Activated T-helper 1 cell treated with Interleukin-2 at 50 U/mL for 16 hours (primary cell): ENCODE data around the gene PARVG.
A peak's percentile ranks its signal among the peaks of the same experiment; 100 is the strongest.

Experiments used
- DNase-seq: peaks from one replicate; pipeline ENCODE4 v3.0.0-alpha.2; 2020; ENCODE audit warnings: low read depth

Gene PARVG

DNA sequence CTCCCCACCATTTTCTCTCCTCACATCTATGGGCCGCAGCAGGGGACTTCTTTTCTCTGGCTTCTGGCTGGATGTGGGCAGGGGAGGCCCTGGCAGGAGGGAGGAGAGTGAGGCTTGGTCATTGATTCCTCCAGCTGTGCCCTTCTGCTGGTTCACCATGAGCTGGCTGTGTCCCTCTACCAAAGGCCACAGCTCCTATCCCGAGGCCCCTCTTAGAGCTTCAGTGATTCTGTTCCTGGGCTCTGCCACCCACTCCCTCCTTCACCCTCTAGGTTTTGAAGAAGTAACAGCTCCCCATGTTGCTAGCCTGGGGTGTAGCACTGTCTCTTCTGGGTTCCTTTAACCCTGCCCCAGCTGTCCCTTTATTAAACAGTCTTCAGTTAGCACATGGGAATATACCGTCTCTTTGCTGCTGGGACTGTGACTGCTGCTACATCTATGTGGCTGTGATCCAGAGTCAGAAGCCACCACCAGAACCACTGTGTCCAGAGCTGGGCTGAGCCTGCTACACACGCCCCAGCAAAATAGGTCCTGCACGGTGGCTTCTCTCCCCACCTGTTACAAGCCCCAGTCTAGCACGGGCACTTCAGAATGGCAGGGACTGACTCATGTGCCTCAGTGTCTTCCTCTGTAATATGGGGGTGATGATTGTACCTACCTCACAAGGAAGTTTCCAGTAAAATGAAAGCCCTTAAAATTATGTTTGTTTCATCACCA lies 578 bp upstream of the PARVG start:
- DNase-seq: no peak

DNA sequence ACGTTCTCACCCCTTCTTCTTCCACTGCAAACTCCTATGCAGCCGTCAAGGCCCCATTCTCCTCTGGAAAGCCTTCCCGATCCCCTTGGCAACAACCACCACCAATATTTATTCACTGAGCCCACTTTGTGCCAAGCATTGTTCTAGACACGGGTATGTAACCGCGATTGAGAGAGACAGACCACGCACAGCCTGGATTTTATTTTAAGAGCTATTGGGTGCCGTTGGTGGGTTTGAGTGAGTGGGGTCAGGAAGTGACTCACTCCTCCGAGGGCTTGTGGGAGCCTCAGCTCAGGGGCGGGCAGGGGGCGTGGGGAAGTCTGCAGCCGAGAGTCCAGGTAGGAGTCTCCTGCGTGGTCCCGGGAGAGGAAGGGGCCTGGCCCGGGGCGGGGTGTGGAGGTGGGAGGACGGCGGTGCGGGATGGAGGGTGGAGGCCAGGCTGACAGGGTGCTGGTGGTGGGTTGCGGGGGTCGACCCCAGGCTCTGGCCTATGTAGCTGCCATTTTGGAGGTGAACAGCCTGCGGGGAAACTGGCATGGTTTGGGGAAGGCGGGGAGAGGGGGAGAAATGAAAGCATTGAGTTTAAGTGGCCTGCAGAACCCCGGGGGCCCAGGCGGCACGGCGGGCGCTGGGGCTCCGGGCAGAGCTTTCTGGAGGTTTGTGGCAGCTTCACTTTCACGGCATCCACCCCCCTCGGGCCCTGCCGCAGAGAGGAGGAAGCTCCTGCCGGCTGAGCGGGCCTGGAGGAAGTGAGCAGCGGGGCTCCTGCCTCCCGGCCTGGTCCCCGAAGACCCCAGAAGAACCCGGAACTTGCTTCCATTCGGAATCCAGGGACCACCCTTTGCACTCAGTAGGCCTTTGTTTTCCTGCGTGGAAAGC lies 547 bp downstream of the PARVG start:
- peak; percentile 54 for DNase-seq

DNA sequence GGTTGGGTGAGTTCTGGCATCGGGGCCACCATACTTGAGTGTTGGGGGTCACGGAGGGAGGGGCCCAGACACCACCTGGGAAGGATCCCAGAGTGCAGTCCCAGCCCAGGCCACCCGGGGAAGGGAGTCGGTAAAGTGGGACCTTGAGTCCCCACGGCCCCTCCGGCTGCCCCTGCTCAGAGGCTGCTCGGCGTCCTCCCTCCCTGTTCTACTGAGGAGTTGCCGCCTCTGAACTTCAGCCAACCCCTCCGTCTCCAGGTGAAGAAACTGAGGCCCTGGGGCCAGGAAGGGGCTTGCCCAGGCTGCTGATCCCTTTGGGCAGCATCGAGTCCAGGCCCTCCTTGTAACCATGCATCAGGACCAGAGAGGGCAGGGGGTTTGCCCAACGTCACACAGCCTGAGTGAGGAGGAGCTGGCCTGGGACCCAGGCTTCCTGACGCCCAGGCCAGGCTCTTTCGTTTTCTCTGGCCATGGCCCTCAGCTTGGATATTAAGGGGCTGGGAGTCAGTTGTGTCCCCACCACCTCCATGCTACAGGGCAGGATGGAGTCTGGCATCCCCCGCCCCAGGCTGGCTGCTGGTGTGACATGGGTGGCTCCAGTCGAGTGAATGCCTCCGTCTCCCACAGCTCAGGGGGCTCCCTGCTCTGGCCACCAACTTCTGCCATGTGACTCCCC lies 1.3 kb downstream of the PARVG start:
- no peak for DNase-seq

DNA sequence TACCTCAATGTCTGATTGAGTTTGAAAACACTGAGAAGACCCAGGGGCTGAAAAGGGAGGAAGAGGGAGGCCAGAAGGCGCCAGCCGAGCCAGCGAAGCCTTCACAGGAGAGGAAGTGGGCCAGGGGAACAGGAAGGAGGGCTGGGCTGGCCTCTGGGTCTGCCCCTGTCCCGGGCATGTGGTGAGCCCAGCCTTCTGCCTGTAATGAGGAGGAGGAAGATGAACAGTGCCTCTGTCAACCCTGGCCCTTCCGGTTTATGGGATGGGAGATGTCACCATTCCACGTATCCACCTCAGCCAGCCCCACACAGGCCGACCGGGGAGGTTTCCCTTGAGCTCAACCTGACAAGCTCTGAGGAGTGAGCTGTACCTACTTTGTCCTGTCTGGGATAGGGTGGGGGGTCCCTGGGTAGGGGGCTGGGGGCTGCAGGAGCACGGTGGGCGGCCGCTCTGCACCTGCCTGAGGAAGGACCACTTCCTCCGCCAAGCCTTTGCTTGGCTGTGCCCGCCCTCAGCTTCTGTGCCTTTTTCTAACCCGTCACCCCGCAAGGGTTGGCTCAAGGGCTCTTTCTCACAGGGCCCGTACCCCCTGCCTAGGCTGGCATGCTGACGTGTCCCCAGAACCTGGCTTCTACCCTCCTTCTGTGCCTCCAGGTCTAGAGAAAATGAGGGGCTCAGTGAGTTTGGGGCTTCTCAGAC lies 2.0 kb downstream of the PARVG start:
- peak; percentile 13 for DNase-seq

DNA sequence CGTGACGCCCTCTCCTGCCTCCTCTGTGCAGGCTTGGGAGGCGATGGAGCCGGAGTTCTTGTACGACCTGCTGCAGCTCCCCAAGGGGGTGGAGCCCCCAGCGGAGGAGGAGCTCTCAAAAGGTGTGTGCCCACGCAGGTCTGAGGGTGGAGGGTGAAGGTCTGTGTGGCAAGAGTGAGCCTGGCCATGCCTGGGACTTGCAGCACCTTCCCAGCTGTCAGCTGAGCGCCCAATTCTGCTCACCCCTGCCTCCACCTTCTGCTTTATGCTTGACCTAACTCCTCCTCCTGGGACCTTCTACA lies 2.5 kb downstream of the PARVG start:
- DNase-seq: no peak

GRCh38 chr22:44184006-44184405 lies 3.3 kb downstream of the PARVG start:
- no peak for DNase-seq

- DNase-seq: no peak
These were observed 4.8 kb downstream of the PARVG start for GRCh38 chr22:44185237-44186120.

- no peak for DNase-seq
These were observed 5.4 kb downstream of the PARVG start for GRCh38 chr22:44186121-44186510.

GRCh38 chr22:44186737-44187136 lies 6.0 kb downstream of the PARVG start:
- no peak for DNase-seq

DNA sequence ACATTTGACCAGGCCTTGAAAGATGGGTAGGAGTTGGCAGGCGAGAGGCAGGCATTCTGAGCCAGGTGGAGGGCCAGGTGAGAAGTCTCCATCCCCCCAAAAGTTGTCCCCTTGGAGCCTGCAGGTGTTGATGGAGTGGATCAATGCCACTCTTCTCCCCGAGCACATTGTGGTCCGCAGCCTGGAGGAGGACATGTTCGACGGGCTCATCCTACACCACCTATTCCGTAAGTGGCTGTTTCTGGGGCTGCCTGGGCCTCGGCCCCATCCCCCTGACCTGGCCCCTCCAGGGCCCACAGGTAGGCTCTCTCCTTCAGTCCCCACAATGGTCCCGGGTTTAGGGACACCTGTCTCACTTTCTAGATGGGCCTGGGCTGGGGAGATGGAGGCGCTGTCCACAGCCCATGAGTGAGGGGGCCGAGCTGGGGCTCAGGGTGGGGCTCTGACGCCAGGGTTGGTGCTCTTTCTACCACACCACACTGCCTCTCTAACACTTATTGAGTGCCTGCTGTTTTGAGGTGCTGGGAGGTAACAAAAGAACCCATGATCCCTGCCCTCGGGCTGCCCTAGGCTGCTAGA lies 7.0 kb downstream of the PARVG start:
- no peak for DNase-seq

- no peak for DNase-seq
These were observed 7.6 kb downstream of the PARVG start for GRCh38 chr22:44188316-44188715.

DNA sequence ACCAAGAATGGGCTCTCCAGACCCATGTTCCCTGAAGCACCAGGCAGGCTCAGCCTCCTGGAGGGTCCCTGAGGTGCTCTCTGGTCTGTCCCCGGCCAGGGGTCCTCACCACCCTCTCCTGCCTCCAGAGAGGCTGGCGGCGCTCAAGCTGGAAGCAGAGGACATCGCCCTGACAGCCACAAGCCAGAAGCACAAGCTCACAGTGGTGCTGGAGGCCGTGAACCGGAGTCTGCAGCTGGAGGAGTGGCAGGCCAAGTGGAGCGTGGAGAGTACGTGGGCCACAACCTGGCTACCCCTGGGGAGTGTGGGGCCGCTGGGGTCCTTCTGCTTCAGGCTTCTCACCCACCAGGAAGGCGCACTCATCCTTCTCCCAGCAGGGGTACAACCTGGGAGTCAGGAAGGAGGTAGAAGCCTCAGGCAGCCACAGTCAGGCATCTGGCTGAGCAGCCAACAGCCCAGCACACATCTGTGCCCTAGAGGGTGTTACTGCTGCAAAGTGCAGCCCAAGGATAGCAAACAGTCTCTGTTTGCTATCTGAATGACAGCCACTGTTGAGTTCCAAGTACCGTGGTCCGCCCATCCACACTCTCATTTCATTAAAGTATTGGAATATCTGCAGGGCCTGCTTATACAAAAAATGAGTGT lies 8.4 kb downstream of the PARVG start:
- no peak for DNase-seq

GRCh38 chr22:44190381-44190976 lies 9.8 kb downstream of the PARVG start:
- DNase-seq: no peak

GRCh38 chr22:44191036-44191454 lies 10.3 kb downstream of the PARVG start:
- DNase-seq: no peak

GRCh38 chr22:44192098-44192815 lies 11.5 kb downstream of the PARVG start:
- peak; percentile 16 for DNase-seq

DNA sequence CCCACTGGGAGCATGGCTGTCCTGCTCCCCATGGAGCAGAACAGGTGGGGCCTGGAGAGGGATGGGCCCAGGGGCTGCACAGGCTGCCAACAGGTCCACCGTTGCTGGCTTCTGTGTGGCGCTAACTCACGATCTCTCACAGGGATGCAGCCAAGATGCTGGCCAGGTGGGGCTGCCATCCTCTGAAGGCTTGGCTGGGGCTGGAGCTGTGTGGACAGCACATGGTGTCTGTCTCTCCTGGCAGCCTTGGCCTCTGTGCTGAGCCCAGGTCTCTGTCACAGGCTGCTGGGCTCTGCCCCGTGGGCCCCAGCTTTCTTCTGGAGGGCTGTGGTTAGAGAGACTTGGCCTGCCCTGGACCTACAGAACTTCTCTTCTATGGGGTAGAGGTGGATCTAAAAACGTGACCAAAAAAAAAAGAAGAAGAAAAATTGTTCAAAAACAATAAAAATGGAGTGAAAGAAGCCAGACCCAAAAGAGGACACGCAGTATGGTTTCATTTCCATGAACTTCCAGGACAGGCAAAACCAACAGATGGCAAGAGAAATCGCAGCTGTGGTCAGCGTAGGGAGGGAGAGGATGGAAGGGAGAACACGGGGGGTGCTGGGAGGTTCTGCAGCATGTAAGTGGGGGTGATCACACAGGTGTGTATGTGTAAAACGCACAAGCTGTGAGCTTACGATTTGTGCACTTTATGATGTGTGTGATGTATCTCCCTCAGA lies 12.2 kb downstream of the PARVG start:
- no peak for DNase-seq

DNA sequence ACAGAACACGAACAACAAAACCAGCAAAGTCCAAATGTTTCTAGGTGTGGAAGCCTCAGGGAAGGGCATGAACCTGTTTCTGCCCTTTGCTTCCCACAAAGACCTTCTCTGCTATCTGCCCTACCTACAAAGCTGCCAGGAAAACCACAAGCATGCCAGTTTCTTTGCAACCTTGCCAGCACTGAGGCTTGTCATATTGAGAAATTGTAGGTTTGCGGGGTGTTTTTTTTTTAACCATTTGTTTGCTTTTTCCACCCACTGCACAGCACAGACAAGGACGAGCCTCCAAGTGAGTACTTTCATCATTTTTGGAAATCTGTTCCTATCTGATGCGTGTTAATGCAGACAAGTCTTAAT lies 12.8 kb downstream of the PARVG start:
- DNase-seq: no peak

GRCh38 chr22:44194569-44194968 lies 13.8 kb downstream of the PARVG start:
- DNase-seq: no peak
